ENCODE results near the gene SPARCL1.
"Not testable (repeated sequence)": the region's sequence is repeated elsewhere in the genome, so short reads cannot be mapped to it uniquely, and the experiment has no call there.

SPARCL1 gene

DNA sequence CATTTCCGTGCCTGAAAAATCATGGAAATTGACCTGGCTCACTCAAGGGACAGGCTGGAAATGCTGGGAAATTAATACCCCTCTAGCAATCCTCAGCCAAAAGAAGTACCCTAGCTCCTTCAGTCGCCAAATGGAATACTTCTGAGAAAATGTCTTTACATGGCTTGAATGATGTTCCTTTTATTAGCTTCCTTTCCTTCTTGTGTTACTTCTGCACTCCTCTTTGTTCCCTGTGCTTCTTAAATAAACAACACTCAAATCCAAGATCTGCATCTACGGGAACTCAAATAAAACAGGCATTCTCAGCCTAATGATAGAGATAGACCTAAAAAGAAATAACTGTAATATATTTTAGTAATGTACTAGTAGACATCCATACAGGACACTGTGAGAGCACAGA is 36.1 kb downstream of the SPARCL1 start:
- Histone ChIP-seq H2AFZ (ENCODE audit: low read length) (no peak overlapping the region), H3K27me3 (ENCODE audit: insufficient read depth, low read length, poor library complexity, severe bottlenecking) (no peaks in the 10 kb centered on the region), H3K4me2 (ENCODE audit: low read depth, low read length, poor library complexity, severe bottlenecking) (no peak overlapping the region), H3K9me2 (replicated peaks; ENCODE audit: low read depth, low read length) (no peaks in the 10 kb centered on the region), H3K4me1 (ENCODE audit: insufficient read depth, low read length, poor library complexity, severe bottlenecking) (peaks cover under 1% of the 10 kb centered on the region), H4K20me1 (ENCODE audit: insufficient read depth, low read length, poor library complexity, severe bottlenecking) (no peaks in the 10 kb centered on the region), H3K4me3 (ENCODE audit: low read length, poor library complexity, severe bottlenecking) (no peak overlapping the region), H3K9me3 (ENCODE audit: insufficient read depth, low read depth, low read length) (no peaks in the 10 kb centered on the region), H3K79me2 (ENCODE audit: insufficient read depth, low read length) (no peaks in the 10 kb centered on the region), H3K36me3 (ENCODE audit: insufficient read depth, low read length) (no peaks in the 10 kb centered on the region), H3K9ac (ENCODE audit: low read depth, low read length, poor library complexity, severe bottlenecking) (no peak overlapping the region), H3F3A (ENCODE audit: low read depth) (no peaks in the 10 kb centered on the region)
- TF ChIP-seq, protein P1, sequence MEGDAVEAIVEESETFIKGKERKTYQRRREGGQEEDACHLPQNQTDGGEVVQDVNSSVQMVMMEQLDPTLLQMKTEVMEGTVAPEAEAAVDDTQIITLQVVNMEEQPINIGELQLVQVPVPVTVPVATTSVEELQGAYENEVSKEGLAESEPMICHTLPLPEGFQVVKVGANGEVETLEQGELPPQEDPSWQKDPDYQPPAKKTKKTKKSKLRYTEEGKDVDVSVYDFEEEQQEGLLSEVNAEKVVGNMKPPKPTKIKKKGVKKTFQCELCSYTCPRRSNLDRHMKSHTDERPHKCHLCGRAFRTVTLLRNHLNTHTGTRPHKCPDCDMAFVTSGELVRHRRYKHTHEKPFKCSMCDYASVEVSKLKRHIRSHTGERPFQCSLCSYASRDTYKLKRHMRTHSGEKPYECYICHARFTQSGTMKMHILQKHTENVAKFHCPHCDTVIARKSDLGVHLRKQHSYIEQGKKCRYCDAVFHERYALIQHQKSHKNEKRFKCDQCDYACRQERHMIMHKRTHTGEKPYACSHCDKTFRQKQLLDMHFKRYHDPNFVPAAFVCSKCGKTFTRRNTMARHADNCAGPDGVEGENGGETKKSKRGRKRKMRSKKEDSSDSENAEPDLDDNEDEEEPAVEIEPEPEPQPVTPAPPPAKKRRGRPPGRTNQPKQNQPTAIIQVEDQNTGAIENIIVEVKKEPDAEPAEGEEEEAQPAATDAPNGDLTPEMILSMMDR (conservative IDR thresholded peaks at IDR 0.05; ENCODE audit: low read length), result no peak
- no peak for TF ChIP-seq EZH2phosphoT487 (IDR thresholded peaks at IDR 0.05; ENCODE audit: borderline replicate concordance)

DNA sequence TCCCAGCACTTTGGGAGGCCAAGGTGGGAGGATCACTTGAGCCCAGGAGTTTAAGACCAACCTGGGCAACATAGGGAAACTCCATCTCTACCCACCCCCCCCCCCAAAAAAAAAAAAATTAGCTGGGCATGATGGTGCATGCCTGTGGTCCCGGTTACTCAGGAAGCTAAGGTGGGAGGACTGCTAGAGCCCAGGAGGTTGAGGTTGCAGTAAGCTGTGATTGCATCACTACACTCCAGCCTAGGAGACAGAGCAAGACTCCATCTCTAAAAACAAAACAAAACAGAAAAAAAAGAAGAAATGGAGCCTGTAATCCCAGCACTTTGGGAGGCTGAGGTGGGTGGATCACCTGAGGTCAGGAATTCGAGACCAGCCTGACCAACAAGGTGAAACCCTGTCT is 37.3 kb downstream of the SPARCL1 start:
- H3K9me2 ChIP-seq (replicated peaks; ENCODE audit: low read depth, low read length); H4K20me1 ChIP-seq (ENCODE audit: insufficient read depth, low read length, poor library complexity, severe bottlenecking); H3K9me3 ChIP-seq (ENCODE audit: insufficient read depth, low read depth, low read length); H3K36me3 ChIP-seq (ENCODE audit: insufficient read depth, low read length); H3K4me3 ChIP-seq (ENCODE audit: low read length, poor library complexity, severe bottlenecking); H3K79me2 ChIP-seq (ENCODE audit: insufficient read depth, low read length); H3K27me3 ChIP-seq (ENCODE audit: insufficient read depth, low read length, poor library complexity, severe bottlenecking); H2AFZ ChIP-seq (ENCODE audit: low read length); H3K9ac ChIP-seq (ENCODE audit: low read depth, low read length, poor library complexity, severe bottlenecking); H3F3A ChIP-seq (ENCODE audit: low read depth); H3K4me2 ChIP-seq (ENCODE audit: low read depth, low read length, poor library complexity, severe bottlenecking); H3K4me1 ChIP-seq (ENCODE audit: insufficient read depth, low read length, poor library complexity, severe bottlenecking): not testable (repeated sequence)

DNA sequence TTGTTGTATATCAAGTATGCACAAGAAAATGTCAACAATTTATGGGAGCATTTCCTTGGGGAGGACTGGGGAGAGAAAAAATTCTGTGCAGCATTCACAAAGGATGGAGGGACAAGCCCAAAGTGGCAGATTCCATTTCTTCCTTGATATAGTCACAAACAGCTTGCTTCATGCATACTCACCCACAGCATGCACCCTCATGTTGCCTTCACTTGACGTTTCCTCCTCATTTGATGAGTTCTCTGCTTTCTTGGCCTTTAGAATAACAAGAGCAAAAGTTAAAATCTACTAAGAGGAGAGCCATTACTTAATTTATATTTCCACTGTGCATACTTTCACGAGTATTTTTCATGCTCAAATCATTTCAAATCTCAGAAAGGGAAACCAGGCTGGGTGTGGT is 37.7 kb downstream of the SPARCL1 start:
- Histone ChIP-seq H3K36me3 (ENCODE audit: insufficient read depth, low read length) (no peaks in the 10 kb centered on the region), H3K4me2 (ENCODE audit: low read depth, low read length, poor library complexity, severe bottlenecking) (no peak overlapping the region), H3K4me1 (ENCODE audit: insufficient read depth, low read length, poor library complexity, severe bottlenecking) (no peaks in the 10 kb centered on the region), H3F3A (ENCODE audit: low read depth) (no peaks in the 10 kb centered on the region), H3K79me2 (ENCODE audit: insufficient read depth, low read length) (no peaks in the 10 kb centered on the region), H3K4me3 (ENCODE audit: low read length, poor library complexity, severe bottlenecking) (no peak overlapping the region), H3K9me3 (ENCODE audit: insufficient read depth, low read depth, low read length) (no peaks in the 10 kb centered on the region), H2AFZ (ENCODE audit: low read length) (no peak overlapping the region; the same call in 1 of the 2 replicates), H3K9ac (ENCODE audit: low read depth, low read length, poor library complexity, severe bottlenecking) (no peak overlapping the region), H3K27me3 (ENCODE audit: insufficient read depth, low read length, poor library complexity, severe bottlenecking) (no peaks in the 10 kb centered on the region), H4K20me1 (ENCODE audit: insufficient read depth, low read length, poor library complexity, severe bottlenecking) (no peaks in the 10 kb centered on the region), H3K9me2 (replicated peaks; ENCODE audit: low read depth, low read length) (no peaks in the 10 kb centered on the region)
- TF ChIP-seq, protein P1 (conservative IDR thresholded peaks at IDR 0.05; ENCODE audit: low read length), result no peak
- TF ChIP-seq EZH2phosphoT487 (IDR thresholded peaks at IDR 0.05; ENCODE audit: borderline replicate concordance), result no peak

DNA sequence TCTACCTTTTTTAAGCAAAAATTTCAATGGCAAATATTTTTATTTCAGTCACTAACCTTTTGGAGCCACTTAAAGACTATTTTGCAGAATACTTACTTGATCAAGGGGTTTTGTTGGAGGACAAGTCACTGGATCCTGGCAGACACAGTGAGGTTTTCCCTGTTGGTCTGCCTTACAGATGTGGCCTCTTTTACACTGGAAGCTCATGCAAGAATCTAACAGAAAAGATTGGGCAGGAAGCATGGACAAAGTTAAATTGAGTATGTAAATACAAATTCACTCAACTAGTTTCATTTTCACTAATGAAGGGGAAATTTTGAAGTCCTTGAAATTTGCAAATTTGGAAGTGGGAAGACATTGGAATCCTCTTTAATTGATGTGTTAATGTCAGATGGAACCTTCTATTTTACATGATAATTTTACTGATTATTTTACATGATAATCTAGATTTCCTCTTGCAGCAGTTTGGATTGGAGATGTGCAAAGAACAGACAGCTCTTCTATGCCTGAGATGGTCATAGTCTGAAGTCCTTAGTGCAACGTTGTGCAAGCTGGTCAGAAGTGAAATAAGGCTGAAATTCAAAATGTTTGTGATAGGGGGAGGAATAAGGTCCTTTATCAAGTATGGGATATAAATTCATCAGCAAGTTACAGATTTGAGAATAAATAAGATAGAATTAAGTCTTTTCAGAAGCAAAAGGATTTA is 38.4 kb downstream of the SPARCL1 start:
- H3K4me2 ChIP-seq (ENCODE audit: low read depth, low read length, poor library complexity, severe bottlenecking), result no peak overlapping the region

More for the DNA sequence above, 38.4 kb downstream of the SPARCL1 start:
- TF ChIP-seq, protein P1 (conservative IDR thresholded peaks at IDR 0.05; ENCODE audit: low read length), result no peak
- no peak for TF ChIP-seq EZH2phosphoT487 (IDR thresholded peaks at IDR 0.05; ENCODE audit: borderline replicate concordance)
- no peaks in the 10 kb centered on the region for H3K4me1 ChIP-seq (ENCODE audit: insufficient read depth, low read length, poor library complexity, severe bottlenecking)
- H4K20me1 ChIP-seq (ENCODE audit: insufficient read depth, low read length, poor library complexity, severe bottlenecking), result no peaks in the 10 kb centered on the region
- H3K27me3 ChIP-seq (ENCODE audit: insufficient read depth, low read length, poor library complexity, severe bottlenecking), result no peaks in the 10 kb centered on the region
- no peaks in the 10 kb centered on the region for H3K9me3 ChIP-seq (ENCODE audit: insufficient read depth, low read depth, low read length)
- no peaks in the 10 kb centered on the region for H3F3A ChIP-seq (ENCODE audit: low read depth)
- no peaks in the 10 kb centered on the region for H3K9me2 ChIP-seq (replicated peaks; ENCODE audit: low read depth, low read length)
- H3K79me2 ChIP-seq (ENCODE audit: insufficient read depth, low read length), result no peaks in the 10 kb centered on the region
- H2AFZ ChIP-seq (ENCODE audit: low read length), result no peak overlapping the region; the same call in 1 of the 2 replicates
- H3K4me3 ChIP-seq (ENCODE audit: low read length, poor library complexity, severe bottlenecking), result no peak overlapping the region
- H3K9ac ChIP-seq (ENCODE audit: low read depth, low read length, poor library complexity, severe bottlenecking), result no peak overlapping the region
- H3K36me3 ChIP-seq (ENCODE audit: insufficient read depth, low read length), result no peaks in the 10 kb centered on the region

Data from Loucy (cell line).